D721Med (cell line): ENCODE data around the gene ELK4.
A peak's percentile ranks its signal among the peaks of the same experiment; 100 is the strongest.

Experiments used
- DNase-seq: peaks from one replicate; pipeline ENCODE4 v3.0.0; 2011; ENCODE audit warnings: low spot score; ENCODE audit not compliant: insufficient read length
- FAIRE-seq: peaks from 2 replicates; lab custom pipeline; 2011; peaks lifted over from hg19 to GRCh38; lab: Jason Lieb, UNC
- CTCF ChIP-seq: IDR thresholded peaks from 2 replicates; pipeline ENCODE4 v1.5.1; 2012; ENCODE audit warnings: mild to moderate bottlenecking, control low read depth; ENCODE audit not compliant: insufficient read depth; ENCODE audit errors: missing control alignments

ELK4 gene

GRCh38 chr1:205631768-205632668, at the start of gene ELK4:
TSS of gene ELK4 (minus strand) at chr1:205632011. CDS start at chr1:205623882, 8,129 bp downstream.
- no peak for FAIRE-seq
- peak; percentile 66 for TF ChIP-seq CTCF
- DNase-seq, result peak; percentile 95

- FAIRE-seq, result no peak
- no peak for DNase-seq
- TF ChIP-seq CTCF, result no peak
Measured at GRCh38 chr1:205681364-205681763, 49.6 kb upstream of the ELK4 start.

GRCh38 chr1:205680073-205680851, 48.5 kb upstream of the ELK4 start, which contains the start of gene SLC45A3:
TSS of gene SLC45A3 (minus strand) at chr1:205680509. CDS start at chr1:205664656, 15,853 bp downstream.
- no peak for TF ChIP-seq CTCF
- FAIRE-seq (no peak), DNase-seq (peak; percentile 98)

- DNase-seq, result no peak
- no peak for TF ChIP-seq CTCF
- no peak for FAIRE-seq
Measured at GRCh38 chr1:205678286-205679111, 46.7 kb upstream of the ELK4 start.

GRCh38 chr1:205677167-205677566, 45.4 kb upstream of the ELK4 start:
- DNase-seq (no peak), FAIRE-seq (no peak)
- no peak for TF ChIP-seq CTCF

GRCh38 chr1:205676597-205676996, 44.8 kb upstream of the ELK4 start:
- TF ChIP-seq CTCF, result no peak
- DNase-seq (no peak), FAIRE-seq (no peak)
